ENCODE data around the gene ARF6.
"Not testable (repeated sequence)": the region's sequence is repeated elsewhere in the genome, so short reads cannot be mapped to it uniquely, and the experiment has no call there.

Gene ARF6

DNA sequence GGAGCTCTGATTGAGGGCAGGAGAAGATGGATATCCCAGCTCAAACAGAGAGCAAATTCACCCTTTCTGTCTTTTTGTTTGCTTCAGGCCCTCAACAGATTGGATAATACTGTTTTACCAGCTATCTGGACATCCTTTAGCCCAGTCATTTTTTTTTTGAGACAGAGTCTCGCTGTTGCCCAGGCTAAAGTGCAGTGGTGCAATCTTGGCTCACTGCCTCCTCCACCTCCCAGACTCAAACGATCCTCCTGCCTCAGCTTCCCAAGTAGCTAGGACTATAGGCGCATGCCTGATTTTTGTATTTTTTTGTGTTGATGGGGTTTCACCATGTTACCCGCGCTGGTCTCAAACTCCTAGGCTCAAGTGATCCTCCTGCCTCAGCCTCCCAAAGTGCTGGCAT, 40.8 kb downstream of the ARF6 start:
- Histone ChIP-seq H3K4me1 (ENCODE audit: insufficient read depth, low read length) (0 out of 2 replicates have a peak, but pooled peaks cover 4% of the 10 kb centered on the region), H3K9me3 (ENCODE audit: control insufficient read depth, insufficient read depth, low read length) (no peaks in the 10 kb centered on the region; the same call in 1 of the 2 replicates), H3K9ac (ENCODE audit: low read depth, low read length) (no peak overlapping the region), H3K36me3 (ENCODE audit: insufficient read depth, low read length) (no peaks in the 10 kb centered on the region)

DNA sequence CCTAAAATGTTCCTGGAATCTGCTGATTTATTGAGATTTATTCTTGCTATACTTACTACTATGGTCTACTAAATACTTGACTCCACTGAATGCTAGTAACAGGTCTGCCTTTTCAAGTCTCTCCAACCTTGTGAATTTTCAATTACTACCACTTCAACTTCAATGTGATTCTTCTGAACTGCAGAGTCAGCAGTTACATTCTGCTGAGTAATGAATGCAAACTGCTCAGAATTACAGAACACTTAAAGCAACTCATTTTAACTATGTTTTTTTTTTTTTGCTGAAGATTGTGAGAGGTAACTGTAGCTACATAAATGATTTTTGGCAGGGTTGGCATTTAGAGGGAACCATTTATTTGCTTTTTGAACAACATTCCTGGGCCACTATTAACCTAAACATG, 41.8 kb downstream of the ARF6 start:
- H3K4me1 ChIP-seq (ENCODE audit: insufficient read depth, low read length) = 0 out of 2 replicates have a peak, but pooled peaks cover 4% of the 10 kb centered on the region
- H3K9me3 ChIP-seq (ENCODE audit: control insufficient read depth, insufficient read depth, low read length) = no peaks in the 10 kb centered on the region; the same call in 1 of the 2 replicates
- no peak overlapping the region for H3K9ac ChIP-seq (ENCODE audit: low read depth, low read length)
- H3K36me3 ChIP-seq (ENCODE audit: insufficient read depth, low read length) = no peaks in the 10 kb centered on the region

DNA sequence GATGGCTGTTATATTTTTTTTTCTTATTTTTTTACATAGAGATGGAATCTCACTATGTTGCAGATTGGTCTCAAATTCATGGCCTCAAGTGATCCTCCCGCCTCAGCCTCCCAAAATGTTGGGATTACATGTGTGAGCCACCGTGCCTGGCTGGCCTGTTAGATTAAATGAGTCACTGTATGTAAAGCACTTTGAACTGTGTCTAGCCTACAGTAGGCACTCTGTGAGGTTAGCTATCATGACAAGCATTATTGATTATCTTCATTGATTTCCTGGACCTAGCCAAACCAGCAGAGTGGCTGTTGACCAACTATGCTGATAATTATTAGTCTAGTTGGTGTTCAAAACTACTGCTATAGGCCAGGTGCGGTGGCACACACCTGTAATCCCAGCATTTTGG, 42.6 kb downstream of the ARF6 start:
- 0 out of 2 replicates have a peak, but pooled peaks cover 4% of the 10 kb centered on the region for H3K4me1 ChIP-seq (ENCODE audit: insufficient read depth, low read length)
- no peaks in the 10 kb centered on the region for H3K36me3 ChIP-seq (ENCODE audit: insufficient read depth, low read length)
- H3K9ac ChIP-seq (ENCODE audit: low read depth, low read length) = no peak overlapping the region
- no peaks in the 10 kb centered on the region; the same call in 1 of the 2 replicates for H3K9me3 ChIP-seq (ENCODE audit: control insufficient read depth, insufficient read depth, low read length)

DNA sequence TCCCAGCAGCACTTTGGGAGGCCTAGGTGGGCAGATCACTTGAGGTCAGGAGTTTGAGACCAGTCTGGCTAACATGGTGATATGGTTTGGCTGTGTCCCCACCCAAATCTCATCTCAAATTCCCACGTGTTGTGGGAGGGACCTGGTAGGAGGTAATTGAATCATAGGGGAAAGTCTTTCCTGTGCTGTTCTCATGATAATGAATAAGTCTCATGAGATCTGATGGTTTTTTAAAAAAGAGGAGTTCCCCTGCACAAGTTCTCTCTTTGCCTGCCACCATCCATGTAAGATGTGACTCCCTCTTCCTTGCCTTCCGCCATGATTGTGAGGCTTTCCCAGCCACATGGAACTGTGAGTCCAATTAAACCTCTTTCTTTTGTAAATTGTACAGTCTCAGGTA, 43.4 kb downstream of the ARF6 start:
- not testable (repeated sequence) for H3K4me1 ChIP-seq (ENCODE audit: insufficient read depth, low read length); H3K9me3 ChIP-seq (ENCODE audit: control insufficient read depth, insufficient read depth, low read length); H3K36me3 ChIP-seq (ENCODE audit: insufficient read depth, low read length); H3K9ac ChIP-seq (ENCODE audit: low read depth, low read length)

DNA sequence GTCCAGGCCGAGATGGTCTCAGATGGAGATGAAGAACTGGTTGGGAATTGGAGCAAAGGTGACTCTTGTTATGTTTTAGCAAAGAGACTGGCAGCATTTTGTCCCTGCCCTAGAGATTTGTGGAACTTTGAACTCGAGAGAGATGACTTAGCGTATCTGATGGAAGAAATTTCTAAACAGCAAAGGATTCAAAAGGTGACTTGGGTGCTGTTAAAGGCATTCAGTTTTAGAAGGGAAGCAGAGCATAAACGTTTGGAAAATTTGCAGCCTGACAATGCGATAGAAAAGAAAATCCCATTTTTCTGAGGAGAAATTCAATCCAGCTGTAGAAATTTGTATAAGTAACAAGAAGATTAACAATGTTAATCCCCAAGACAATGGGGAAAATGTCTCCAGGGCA, 44.0 kb downstream of the ARF6 start:
- not testable (repeated sequence) for H3K9ac ChIP-seq (ENCODE audit: low read depth, low read length); H3K36me3 ChIP-seq (ENCODE audit: insufficient read depth, low read length); H3K9me3 ChIP-seq (ENCODE audit: control insufficient read depth, insufficient read depth, low read length); H3K4me1 ChIP-seq (ENCODE audit: insufficient read depth, low read length)

GRCh38 chr14:49939215-49939614, 46.3 kb downstream of the ARF6 start:
- not testable (repeated sequence) for H3K36me3 ChIP-seq (ENCODE audit: insufficient read depth, low read length); H3K4me1 ChIP-seq (ENCODE audit: insufficient read depth, low read length); H3K9ac ChIP-seq (ENCODE audit: low read depth, low read length); H3K9me3 ChIP-seq (ENCODE audit: control insufficient read depth, insufficient read depth, low read length)

- no peak overlapping the region for H3K9ac ChIP-seq (ENCODE audit: low read depth, low read length)
- peaks cover 6% of the 10 kb centered on the region; the same call in 1 of the 2 replicates for H3K9me3 ChIP-seq (ENCODE audit: control insufficient read depth, insufficient read depth, low read length)
- H3K36me3 ChIP-seq (ENCODE audit: insufficient read depth, low read length) = no peaks in the 10 kb centered on the region
- no peaks in the 10 kb centered on the region for H3K4me1 ChIP-seq (ENCODE audit: insufficient read depth, low read length)
Observed at GRCh38 chr14:49939884-49940510, 47.1 kb downstream of the ARF6 start.

DNA sequence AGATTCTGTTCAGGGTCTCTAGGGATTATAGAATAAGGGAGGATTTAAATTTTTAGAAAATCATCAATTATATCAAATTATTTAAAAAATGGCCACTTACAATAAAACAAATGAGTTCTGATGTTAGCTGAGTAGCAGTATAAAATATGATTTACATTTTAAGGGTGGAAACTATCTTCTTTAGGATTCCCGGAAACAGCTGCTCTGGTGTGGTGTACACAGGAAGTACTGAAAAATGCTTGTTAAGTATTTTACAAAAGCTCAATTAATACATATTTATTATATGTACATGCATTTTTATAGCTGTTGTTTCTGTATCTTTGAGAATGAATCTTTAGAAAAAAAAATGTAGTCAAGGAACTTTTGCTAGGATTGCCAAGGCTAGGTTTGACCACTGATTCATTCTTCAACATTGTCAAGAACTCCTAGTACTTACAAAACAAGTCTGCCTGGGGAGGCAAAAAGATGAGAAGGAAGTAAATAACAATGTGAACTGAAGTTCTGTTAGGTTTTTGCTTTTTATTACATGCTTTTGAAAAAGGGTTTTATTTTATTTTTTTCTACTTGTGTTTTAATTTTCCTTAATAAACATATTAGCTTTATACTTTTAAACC, 48.0 kb downstream of the ARF6 start:
- Histone ChIP-seq H3K4me1 (ENCODE audit: insufficient read depth, low read length) (no peaks in the 10 kb centered on the region), H3K9me3 (ENCODE audit: control insufficient read depth, insufficient read depth, low read length) (peaks cover 6% of the 10 kb centered on the region; the same call in 1 of the 2 replicates), H3K9ac (ENCODE audit: low read depth, low read length) (no peak overlapping the region), H3K36me3 (ENCODE audit: insufficient read depth, low read length) (no peaks in the 10 kb centered on the region)

GRCh38 chr14:49942090-49942489, 49.2 kb downstream of the ARF6 start:
- no peaks in the 10 kb centered on the region; the same call in 1 of the 2 replicates for H3K4me1 ChIP-seq (ENCODE audit: insufficient read depth, low read length)
- no peak overlapping the region for H3K9ac ChIP-seq (ENCODE audit: low read depth, low read length)
- H3K36me3 ChIP-seq (ENCODE audit: insufficient read depth, low read length) = no peaks in the 10 kb centered on the region
- peaks cover 6% of the 10 kb centered on the region; the same call in 1 of the 2 replicates for H3K9me3 ChIP-seq (ENCODE audit: control insufficient read depth, insufficient read depth, low read length)

GRCh38 chr14:49944501-49944900, 51.6 kb downstream of the ARF6 start:
- Histone ChIP-seq H3K36me3 (ENCODE audit: insufficient read depth, low read length) (no peaks in the 10 kb centered on the region), H3K4me1 (ENCODE audit: insufficient read depth, low read length) (no peaks in the 10 kb centered on the region; the same call in 1 of the 2 replicates)

GRCh38 chr14:49945448-49946319, 52.8 kb downstream of the ARF6 start:
- peaks cover 6% of the 10 kb centered on the region; the same call in 1 of the 2 replicates for H3K9me3 ChIP-seq (ENCODE audit: control insufficient read depth, insufficient read depth, low read length)
- peaks cover 2% of the 10 kb centered on the region; the same call in 1 of the 2 replicates for H3K4me1 ChIP-seq (ENCODE audit: insufficient read depth, low read length)
- H3K9ac ChIP-seq (ENCODE audit: low read depth, low read length) = no peak overlapping the region
- no peaks in the 10 kb centered on the region for H3K36me3 ChIP-seq (ENCODE audit: insufficient read depth, low read length)

More at GRCh38 chr14:49944501-49944900, 51.6 kb downstream of the ARF6 start:
- H3K9ac ChIP-seq (ENCODE audit: low read depth, low read length) = no peak overlapping the region
- H3K9me3 ChIP-seq (ENCODE audit: control insufficient read depth, insufficient read depth, low read length) = peaks cover 6% of the 10 kb centered on the region; the same call in 1 of the 2 replicates

All from ES-I3 (cell line).